Mesendoderm (in vitro differentiated cells): Measurements from ENCODE around the gene LYL1.

Source experiments
- DNase-seq: peaks from one replicate; pipeline ENCODE4 v3.0.0; 2013
- H2AK5ac ChIP-seq: 2 replicates; pipeline ENCODE4 v1.6.1; 2013; ENCODE audit warnings: low read length, inconsistent platforms
- H2BK120ac ChIP-seq: 2 replicates; pipeline ENCODE4 v1.6.1; 2013; ENCODE audit warnings: low read depth, mild to moderate bottlenecking, low read length, moderate library complexity, mixed read lengths
- H2BK15ac ChIP-seq: replicated peaks from 2 replicates; pipeline ENCODE4 v1.6.1; 2013; ENCODE audit warnings: low read depth, mild to moderate bottlenecking, moderate library complexity
- H2BK5ac ChIP-seq: 2 replicates; pipeline ENCODE4 v1.6.1; 2013; ENCODE audit warnings: low read length, inconsistent platforms
- H3K18ac ChIP-seq: 2 replicates; pipeline ENCODE4 v1.6.1; 2013; ENCODE audit warnings: mild to moderate bottlenecking, low read length, mixed read lengths
- H3K23ac ChIP-seq: one replicate; pipeline ENCODE4 v1.6.1; 2013; ENCODE audit warnings: low read length
- H3K27ac ChIP-seq: 2 replicates; pipeline ENCODE4 v1.5.1; 2013; ENCODE audit warnings: low read depth, mild to moderate bottlenecking, inconsistent platforms, low read length, moderate library complexity
- H3K27me3 ChIP-seq: 2 replicates; pipeline ENCODE4 v1.6.1; 2013; ENCODE audit warnings: low read length, control low read depth, mild to moderate bottlenecking, inconsistent platforms; ENCODE audit not compliant: insufficient read depth, poor library complexity
- H3K36me3 ChIP-seq: 2 replicates; pipeline ENCODE4 v1.6.1; 2013; ENCODE audit warnings: low read length, inconsistent platforms; ENCODE audit not compliant: control insufficient read depth, insufficient read depth
- H3K4ac ChIP-seq: one replicate; pipeline ENCODE4 v1.6.1; 2013; ENCODE audit warnings: low read depth, mild to moderate bottlenecking, low read length, moderate library complexity
- H3K4me1 ChIP-seq: 2 replicates; pipeline ENCODE4 v1.6.1; 2013; ENCODE audit warnings: low read depth, low read length, inconsistent platforms; ENCODE audit not compliant: control insufficient read depth
- H3K4me2 ChIP-seq: 2 replicates; pipeline ENCODE4 v1.6.1; 2013; ENCODE audit warnings: low read length
- H3K4me3 ChIP-seq: 2 replicates; pipeline ENCODE4 v1.5.1; 2013; ENCODE audit warnings: mild to moderate bottlenecking, low read length
- H3K56ac ChIP-seq: one replicate; pipeline ENCODE4 v1.6.1; 2013; ENCODE audit warnings: low read length
- H3K79me1 ChIP-seq: 2 replicates; pipeline ENCODE4 v1.6.1; 2013; ENCODE audit warnings: low read length, inconsistent platforms
- H3K79me2 ChIP-seq: 2 replicates; pipeline ENCODE4 v1.6.1; 2013; ENCODE audit warnings: mild to moderate bottlenecking, low read length; ENCODE audit not compliant: control insufficient read depth, insufficient read depth
- H3K9ac ChIP-seq: 2 replicates; pipeline ENCODE4 v1.6.1; 2013; ENCODE audit warnings: low read length, inconsistent platforms
- H4K5ac ChIP-seq: one replicate; pipeline ENCODE4 v1.6.1; 2013; ENCODE audit warnings: low read length
- H4K8ac ChIP-seq: one replicate; pipeline ENCODE4 v1.6.1; 2013; ENCODE audit warnings: low read depth, mild to moderate bottlenecking, control low read depth, low read length, moderate library complexity
- WGBS: extraction: QIAGEN DNeasy Blood & Tissue Kit; methylation state at CpG from one replicate; pipeline ENCODE4 v1.1.7; 2013; ENCODE audit warnings: low lambda C conversion rate, missing lambda C conversion rate; ENCODE audit not compliant: insufficient coverage; ENCODE audit errors: extremely low coverage; 5-methylcytosine and 5-hydroxymethylcytosine counted together

LYL1 gene

DNA sequence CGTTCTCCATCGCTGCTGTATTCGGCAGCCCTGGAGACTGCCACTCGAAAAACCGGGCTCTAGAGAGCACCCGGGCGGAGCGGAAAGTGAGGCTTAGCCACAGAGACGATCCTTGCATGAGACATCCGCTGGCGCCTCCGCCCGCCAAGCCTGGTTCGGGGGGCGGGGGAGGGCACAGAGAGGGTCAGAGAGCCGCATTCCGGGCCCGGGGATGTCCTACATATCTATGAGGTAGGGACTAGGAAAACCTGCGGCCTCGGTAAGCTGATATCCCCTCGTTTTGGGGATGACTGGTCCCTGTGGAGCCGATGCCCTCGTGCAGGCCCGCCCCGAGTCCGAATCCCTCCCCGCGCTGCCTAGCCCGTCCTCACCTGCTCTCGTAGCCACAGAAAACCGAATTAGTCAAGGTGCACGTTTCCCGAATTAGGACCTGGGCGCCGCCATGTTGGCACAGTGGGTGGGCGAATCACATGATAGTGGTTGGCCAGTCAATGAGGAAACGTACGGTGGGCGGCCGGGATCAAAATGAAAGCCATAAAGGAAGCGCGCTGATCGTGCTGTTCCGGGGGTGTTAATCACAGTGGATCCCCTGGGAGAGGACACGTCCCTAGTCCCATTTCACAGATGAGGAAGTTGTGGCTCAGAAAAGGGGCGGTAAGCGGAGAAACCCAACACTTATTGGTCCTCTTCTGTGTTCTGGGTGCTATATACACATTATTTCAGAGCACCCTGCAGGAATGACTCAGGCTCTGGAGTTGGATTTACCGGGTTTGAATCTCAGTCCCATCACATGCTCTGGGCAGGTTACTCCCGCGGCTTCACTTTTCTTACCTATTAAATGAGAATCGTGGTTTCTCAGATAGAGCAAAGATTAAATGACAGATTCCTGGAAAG lies 13.9 kb upstream of the LYL1 start, which contains the start of gene TRMT1:
TRMT1 (minus strand) TSS at position 459 of the 894 bp plus-strand sequence; CDS start at position 118, 341 bp downstream.
- peaks cover 9% of the 10 kb centered on the region for H3K36me3 ChIP-seq
- WGBS = no CpG with 5 or more reads among the region's 51 CpGs
- no peak within 1 kb of the TSS for H2BK15ac ChIP-seq

DNA sequence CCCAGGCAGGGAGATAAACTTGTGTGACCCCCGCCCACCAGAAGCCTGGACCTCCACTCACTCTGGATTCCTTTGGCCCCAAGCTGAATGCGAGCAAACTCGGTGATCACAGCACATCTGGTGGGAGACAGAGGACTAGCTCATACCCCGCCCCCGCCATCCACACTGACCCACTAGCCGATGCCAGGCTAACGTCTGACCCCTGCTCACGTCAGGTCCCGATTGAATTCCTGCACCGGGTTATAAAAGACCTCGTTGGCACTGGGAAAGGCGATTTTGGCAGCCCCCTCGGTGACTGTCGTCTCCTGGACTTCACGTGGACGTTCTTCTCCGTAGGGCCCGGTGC lies 13.3 kb upstream of the LYL1 start:
- no peak overlapping the region for H3K18ac ChIP-seq
- no peaks in the 10 kb centered on the region for H3K27me3 ChIP-seq
- no CpG with 5 or more reads among the region's 18 CpGs for WGBS
- H2BK15ac ChIP-seq = no peak overlapping the region
- H3K56ac ChIP-seq = peak overlapping the region; percentile 95
- no peak overlapping the region for H2BK120ac ChIP-seq
- H3K9ac ChIP-seq = peak overlapping the region; percentile 86
- no peak overlapping the region for H3K4ac ChIP-seq
- H3K36me3 ChIP-seq = peaks cover 9% of the 10 kb centered on the region
- H2BK5ac ChIP-seq = no peak overlapping the region
- H3K23ac ChIP-seq = no peak overlapping the region
- H3K4me1 ChIP-seq = peaks cover 13% of the 10 kb centered on the region
- peak overlapping the region; percentile 51 for H3K27ac ChIP-seq
- peaks cover 17% of the 10 kb centered on the region for H3K79me1 ChIP-seq
- peak overlapping the region; percentile 86 for H3K4me2 ChIP-seq
- peak overlapping the region; percentile 88 for H3K4me3 ChIP-seq
- no peak overlapping the region for H2AK5ac ChIP-seq
- no peak for DNase-seq
- peaks cover 38% of the 10 kb centered on the region for H3K79me2 ChIP-seq
- no peak overlapping the region for H4K5ac ChIP-seq
- H4K8ac ChIP-seq = peak overlapping the region; percentile 5

More for the DNA sequence above, 13.9 kb upstream of the LYL1 start, which contains the start of gene TRMT1:
- Histone ChIP-seq H3K27ac (peak within 1 kb of the TSS; percentile 51), H3K79me2 (peaks cover 45% of the 10 kb centered on the region), H3K79me1 (peaks cover 18% of the 10 kb centered on the region), H3K4ac (no peak within 1 kb of the TSS), H2AK5ac (peak within 1 kb of the TSS; percentile 62), H3K18ac (peak within 1 kb of the TSS; percentile 21), H3K4me3 (peak within 1 kb of the TSS; percentile 88), H2BK5ac (no peak within 1 kb of the TSS), H3K27me3 (no peaks in the 10 kb centered on the region), H3K56ac (peak within 1 kb of the TSS; percentile 95), H3K23ac (no peak within 1 kb of the TSS), H3K4me2 (peak within 1 kb of the TSS; percentile 86), H3K4me1 (peaks cover 13% of the 10 kb centered on the region), H2BK120ac (no peak within 1 kb of the TSS), H4K5ac (peak within 1 kb of the TSS; percentile 77), H3K9ac (peak within 1 kb of the TSS; percentile 86), H4K8ac (peak within 1 kb of the TSS; percentile 5)
- DNase-seq = peak; percentile 97

DNA sequence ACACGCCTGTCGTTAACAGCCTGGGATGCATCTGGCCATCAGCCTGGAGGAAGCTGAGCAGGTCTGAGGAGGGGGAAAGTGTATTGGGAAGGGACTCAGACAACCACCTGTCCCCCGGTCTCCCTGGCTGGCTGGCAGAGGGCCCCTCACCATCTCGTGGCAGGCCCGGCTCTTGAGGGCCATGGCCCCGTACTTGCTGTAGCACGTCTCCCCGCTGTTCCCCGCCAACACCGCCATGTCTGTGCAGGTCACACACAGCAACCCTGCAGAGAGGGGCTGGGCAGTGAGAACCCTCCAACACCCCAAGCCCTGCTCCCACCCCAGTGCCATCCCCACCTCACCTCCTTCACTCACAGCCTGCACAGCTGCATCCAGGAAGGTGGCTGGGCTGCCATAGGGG lies 9.9 kb upstream of the LYL1 start:
- peaks cover 14% of the 10 kb centered on the region for H3K79me2 ChIP-seq
- no peak overlapping the region for H4K8ac ChIP-seq
- H2BK5ac ChIP-seq = no peak overlapping the region
- no peak overlapping the region for H2BK120ac ChIP-seq
- H2BK15ac ChIP-seq = no peak overlapping the region
- H3K27me3 ChIP-seq = no peaks in the 10 kb centered on the region
- peaks cover 12% of the 10 kb centered on the region for H3K36me3 ChIP-seq
- no peak overlapping the region for H2AK5ac ChIP-seq
- no peak overlapping the region for H3K18ac ChIP-seq
- H3K4me1 ChIP-seq = no peaks in the 10 kb centered on the region
- H3K4me3 ChIP-seq = no peak overlapping the region
- H3K56ac ChIP-seq = no peak overlapping the region
- H3K9ac ChIP-seq = no peak overlapping the region
- H3K23ac ChIP-seq = no peak overlapping the region
- no peak overlapping the region for H3K4ac ChIP-seq
- H3K27ac ChIP-seq = no peak overlapping the region
- H3K4me2 ChIP-seq = no peak overlapping the region
- peaks cover 12% of the 10 kb centered on the region for H3K79me1 ChIP-seq
- no peak overlapping the region for H4K5ac ChIP-seq
- no peak for DNase-seq
- no CpG with 5 or more reads among the region's 10 CpGs for WGBS

DNA sequence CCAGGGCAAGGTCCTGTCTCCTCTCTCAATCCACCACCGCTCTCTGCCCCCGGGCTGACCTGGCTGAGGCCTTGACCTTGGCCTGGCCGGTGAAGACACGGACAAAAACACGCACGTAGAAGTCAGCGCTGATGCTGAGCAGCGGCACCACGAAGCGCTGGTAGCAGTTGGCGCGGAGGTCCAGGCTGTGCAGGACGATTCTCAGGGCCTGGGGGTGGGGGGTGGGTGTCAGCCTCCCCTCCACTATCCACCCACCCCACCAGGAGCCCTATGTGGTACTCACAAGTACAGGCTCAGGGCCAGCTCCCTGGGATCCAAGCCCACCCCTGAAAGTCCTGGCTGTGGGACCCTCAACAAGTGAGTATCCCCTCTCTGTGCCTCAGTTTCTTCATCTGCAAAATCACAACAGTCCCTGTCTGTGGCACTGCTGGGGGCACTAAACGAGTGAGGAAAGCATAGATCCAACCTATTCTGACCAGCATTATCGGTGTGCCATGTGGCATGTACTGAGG lies 7.5 kb upstream of the LYL1 start:
- Histone ChIP-seq H3K9ac (no peak overlapping the region), H3K4me2 (no peak overlapping the region), H3K79me1 (peaks cover 8% of the 10 kb centered on the region), H3K23ac (no peak overlapping the region), H2BK120ac (no peak overlapping the region), H4K8ac (no peak overlapping the region), H2AK5ac (no peak overlapping the region), H3K4me3 (no peak overlapping the region), H3K4ac (no peak overlapping the region), H3K56ac (no peak overlapping the region), H3K27me3 (no peaks in the 10 kb centered on the region), H3K18ac (no peak overlapping the region), H2BK15ac (no peak overlapping the region), H4K5ac (no peak overlapping the region), H2BK5ac (no peak overlapping the region), H3K4me1 (no peaks in the 10 kb centered on the region), H3K27ac (no peak overlapping the region), H3K36me3 (peaks cover 11% of the 10 kb centered on the region), H3K79me2 (peaks cover 4% of the 10 kb centered on the region)
- no CpG with 5 or more reads among the region's 15 CpGs for WGBS
- DNase-seq = no peak

DNA sequence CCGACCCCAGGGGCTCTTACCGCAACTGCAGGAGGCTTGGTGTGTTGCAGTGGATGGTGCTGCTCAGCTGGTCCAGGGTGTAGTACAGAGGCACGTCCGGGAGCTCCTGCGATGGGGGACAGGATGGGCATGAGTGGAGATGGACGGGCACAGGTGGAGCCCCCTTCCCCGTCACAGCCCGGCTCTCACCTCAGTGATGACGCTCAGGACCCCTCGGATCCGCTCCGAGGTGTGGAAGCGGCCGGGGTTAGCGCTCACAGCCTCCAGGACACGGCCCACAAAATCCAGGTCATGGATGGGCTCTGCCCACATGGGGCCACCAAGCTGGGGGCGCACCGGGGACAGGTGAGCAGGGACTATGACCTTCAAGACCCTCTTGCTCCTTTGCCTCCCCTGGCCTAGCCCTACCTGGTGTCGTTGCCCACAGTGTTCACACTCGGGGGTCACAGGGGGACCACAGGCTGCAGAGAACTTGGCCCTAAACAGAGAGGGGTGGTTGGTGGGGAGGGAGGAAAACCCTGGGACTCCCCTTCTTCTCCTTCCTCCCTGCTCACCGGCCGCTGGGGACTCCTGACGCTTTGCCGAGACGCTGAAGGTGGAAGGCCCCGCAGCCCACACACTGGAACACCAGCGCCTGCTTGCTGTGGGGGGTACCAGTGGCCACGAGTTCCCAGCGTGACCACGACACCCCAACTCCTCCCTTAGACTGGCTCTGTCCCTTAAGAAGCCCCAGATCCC lies 6.9 kb upstream of the LYL1 start:
- Histone ChIP-seq H3K36me3 (peaks cover 9% of the 10 kb centered on the region), H3K27me3 (no peaks in the 10 kb centered on the region)
- WGBS = no CpG with 5 or more reads among the region's 30 CpGs

More for the DNA sequence above, 6.9 kb upstream of the LYL1 start:
- no peak overlapping the region for H3K4me3 ChIP-seq
- no peak overlapping the region for H4K5ac ChIP-seq
- H3K4me2 ChIP-seq = no peak overlapping the region
- no peak overlapping the region for H2BK5ac ChIP-seq
- DNase-seq = no peak
- H3K4me1 ChIP-seq = no peaks in the 10 kb centered on the region
- no peak overlapping the region for H3K18ac ChIP-seq
- no peak overlapping the region for H3K4ac ChIP-seq
- peaks cover 6% of the 10 kb centered on the region for H3K79me1 ChIP-seq
- H3K23ac ChIP-seq = no peak overlapping the region
- no peak overlapping the region for H2BK15ac ChIP-seq
- H3K9ac ChIP-seq = no peak overlapping the region
- no peak overlapping the region for H4K8ac ChIP-seq
- no peak overlapping the region for H2AK5ac ChIP-seq
- H3K27ac ChIP-seq = no peak overlapping the region
- no peak overlapping the region for H3K56ac ChIP-seq
- no peak overlapping the region for H2BK120ac ChIP-seq
- no peaks in the 10 kb centered on the region for H3K79me2 ChIP-seq
